ENCODE measurements around the gene TMEM151B. TPM values are rescaled to one million over a fixed set of nuclear protein-coding genes. Genes with fewer than 3 reads are reported as not detected.
"Not testable (repeated sequence)": the region's sequence is repeated elsewhere in the genome, so short reads cannot be mapped to it uniquely, and the experiment has no call there.

The TMEM151B gene
- polyA plus RNA-seq, 2 of the 4 experiments (the other 2 are of a cell fraction) = 0.01 TPM; not detected in 1

DNA sequence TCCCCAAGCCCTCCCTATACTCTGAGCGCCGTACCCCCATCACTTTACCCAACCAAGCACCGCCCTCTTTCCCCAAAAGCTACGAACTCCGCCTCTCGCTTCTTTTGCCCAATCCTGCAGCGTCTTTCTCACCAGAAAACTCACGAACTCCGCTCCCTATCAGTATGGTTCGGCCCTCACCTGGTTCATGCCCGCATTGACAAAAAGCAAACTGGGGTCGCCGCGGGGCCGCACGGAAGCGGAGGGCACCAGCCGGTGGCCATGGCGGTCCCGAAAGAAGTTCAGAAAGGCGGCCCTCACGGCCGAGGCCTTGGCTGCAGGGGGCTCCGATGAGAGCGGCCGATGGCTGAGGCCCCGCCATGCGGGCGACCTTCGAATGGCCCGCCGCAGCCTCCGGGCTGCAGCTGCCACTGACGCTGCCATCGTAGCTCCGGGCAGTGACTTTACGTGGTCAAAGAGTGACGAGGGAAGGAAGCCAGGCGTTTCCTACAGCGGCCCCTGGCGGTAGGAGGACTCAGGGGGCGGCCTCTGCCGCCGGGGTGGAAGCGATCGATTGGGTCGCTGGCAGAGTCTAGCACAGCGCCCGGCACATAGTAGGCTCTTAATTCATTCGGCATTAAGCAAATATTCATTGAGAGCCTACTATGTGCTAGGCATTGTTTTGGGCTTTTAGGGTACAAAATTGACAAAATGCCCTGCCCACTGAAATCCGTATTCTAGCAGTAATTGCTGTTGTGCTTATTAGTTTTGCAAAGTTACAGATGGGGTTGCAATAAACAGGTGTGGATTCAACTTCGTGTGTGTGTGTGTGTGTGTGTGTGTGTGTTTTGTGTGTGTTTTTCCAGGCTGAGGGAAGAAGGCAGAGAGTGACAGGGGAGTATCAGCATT lies 42.9 kb downstream of the TMEM151B start, which contains the start of gene AARS2:
Gene AARS2 (minus strand): TSS at position 447 of the 888 bp plus-strand sequence. CDS start 24 bp downstream, at position 423.
- WGBS (ENCODE audit: missing lambda C conversion rate) = 9% methylated on average over 16 of the region's 52 CpGs
- FAIRE-seq (no peak), ATAC-seq (peak; percentile 98 to 99), DNase-seq (ENCODE audit: low read depth in 1 of 2, low spot score in 1 of 2) (peak; percentile 56 to 82)
- ChIA-PET CTCF (interaction anchor here (0.5 to 3.8 kb wide), 25 partner anchors 8 to 1837 kb away, joined by 3 to 29 read pairs (median 4); no protein-coding TSS in a partner anchor), POLR2A (no interaction called here)
- H3K4me3 ChIP-seq = peak within 1 kb of the TSS; percentile 76
- H3K4me1 ChIP-seq = peaks cover 7% of the 10 kb centered on the region; the same call in 2 of the 3 replicates
- H3K27ac ChIP-seq = peak within 1 kb of the TSS; percentile 80 to 99
- peak within 1 kb of the TSS; percentile 92 for H3K4me2 ChIP-seq
- no peaks in the 10 kb centered on the region for H3K9me3 ChIP-seq
- TF ChIP-seq, protein P1, sequence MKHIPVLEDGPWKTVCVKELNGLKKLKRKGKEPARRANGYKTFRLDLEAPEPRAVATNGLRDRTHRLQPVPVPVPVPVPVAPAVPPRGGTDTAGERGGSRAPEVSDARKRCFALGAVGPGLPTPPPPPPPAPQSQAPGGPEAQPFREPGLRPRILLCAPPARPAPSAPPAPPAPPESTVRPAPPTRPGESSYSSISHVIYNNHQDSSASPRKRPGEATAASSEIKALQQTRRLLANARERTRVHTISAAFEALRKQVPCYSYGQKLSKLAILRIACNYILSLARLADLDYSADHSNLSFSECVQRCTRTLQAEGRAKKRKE (CRISPR knock-in tag; IDR thresholded peaks at IDR 0.05; ENCODE audit: low read depth) = 0 out of 2 replicates have a peak, but pooled peaks have one; percentile 31
- TF ChIP-seq POLR2AphosphoS2 (conservative IDR thresholded peaks at IDR 0.05; ENCODE audit: low read length) = no peak
- TF ChIP-seq, protein P2, sequence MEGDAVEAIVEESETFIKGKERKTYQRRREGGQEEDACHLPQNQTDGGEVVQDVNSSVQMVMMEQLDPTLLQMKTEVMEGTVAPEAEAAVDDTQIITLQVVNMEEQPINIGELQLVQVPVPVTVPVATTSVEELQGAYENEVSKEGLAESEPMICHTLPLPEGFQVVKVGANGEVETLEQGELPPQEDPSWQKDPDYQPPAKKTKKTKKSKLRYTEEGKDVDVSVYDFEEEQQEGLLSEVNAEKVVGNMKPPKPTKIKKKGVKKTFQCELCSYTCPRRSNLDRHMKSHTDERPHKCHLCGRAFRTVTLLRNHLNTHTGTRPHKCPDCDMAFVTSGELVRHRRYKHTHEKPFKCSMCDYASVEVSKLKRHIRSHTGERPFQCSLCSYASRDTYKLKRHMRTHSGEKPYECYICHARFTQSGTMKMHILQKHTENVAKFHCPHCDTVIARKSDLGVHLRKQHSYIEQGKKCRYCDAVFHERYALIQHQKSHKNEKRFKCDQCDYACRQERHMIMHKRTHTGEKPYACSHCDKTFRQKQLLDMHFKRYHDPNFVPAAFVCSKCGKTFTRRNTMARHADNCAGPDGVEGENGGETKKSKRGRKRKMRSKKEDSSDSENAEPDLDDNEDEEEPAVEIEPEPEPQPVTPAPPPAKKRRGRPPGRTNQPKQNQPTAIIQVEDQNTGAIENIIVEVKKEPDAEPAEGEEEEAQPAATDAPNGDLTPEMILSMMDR (IDR thresholded peaks at IDR 0.05) = peak; percentile 79
- no peak for TF ChIP-seq NPAS2 (CRISPR knock-in tag; IDR thresholded peaks at IDR 0.05; ENCODE audit: borderline replicate concordance)
- TF ChIP-seq POLR2A (IDR thresholded peaks at IDR 0.05; ENCODE audit: low read length) = peak; percentile 85
- TF ChIP-seq BHLHE40 (IDR thresholded peaks at IDR 0.05; ENCODE audit: low read depth, low read length) = no peak
- TF ChIP-seq HMGXB4 (CRISPR knock-in tag; IDR thresholded peaks at IDR 0.05; ENCODE audit: borderline replicate concordance) = peak; percentile 46; the same call in 1 of the 2 replicates
- TF ChIP-seq, protein P3, sequence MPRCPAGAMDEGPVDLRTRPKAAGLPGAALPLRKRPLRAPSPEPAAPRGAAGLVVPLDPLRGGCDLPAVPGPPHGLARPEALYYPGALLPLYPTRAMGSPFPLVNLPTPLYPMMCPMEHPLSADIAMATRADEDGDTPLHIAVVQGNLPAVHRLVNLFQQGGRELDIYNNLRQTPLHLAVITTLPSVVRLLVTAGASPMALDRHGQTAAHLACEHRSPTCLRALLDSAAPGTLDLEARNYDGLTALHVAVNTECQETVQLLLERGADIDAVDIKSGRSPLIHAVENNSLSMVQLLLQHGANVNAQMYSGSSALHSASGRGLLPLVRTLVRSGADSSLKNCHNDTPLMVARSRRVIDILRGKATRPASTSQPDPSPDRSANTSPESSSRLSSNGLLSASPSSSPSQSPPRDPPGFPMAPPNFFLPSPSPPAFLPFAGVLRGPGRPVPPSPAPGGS (IDR thresholded peaks at IDR 0.05) = peak; percentile 81; the same call in 1 of the 3 replicates
- no peak; the same call in 1 of the 2 replicates for TF ChIP-seq GATA3 (IDR thresholded peaks at IDR 0.05; ENCODE audit: borderline replicate concordance)
- peak; percentile 62; the same call in 1 of the 2 replicates for TF ChIP-seq MAX (IDR thresholded peaks at IDR 0.05)
- TF ChIP-seq PHF8 (IDR thresholded peaks at IDR 0.05; ENCODE audit: borderline replicate concordance, low read depth) = peak; percentile 93; the same call in 1 of the 2 replicates
- peak; percentile 92 for TF ChIP-seq KDM5A (IDR thresholded peaks at IDR 0.05)
- peak in 1 of 2 experiments; percentile 89; a peak in 3 of 5 replicates for TF ChIP-seq JUN (IDR thresholded peaks at IDR 0.05)
- TF ChIP-seq FOXS1 (CRISPR knock-in tag; IDR thresholded peaks at IDR 0.05) = 0 out of 2 replicates have a peak, but pooled peaks have one; percentile 34
- TF ChIP-seq, protein P4, sequence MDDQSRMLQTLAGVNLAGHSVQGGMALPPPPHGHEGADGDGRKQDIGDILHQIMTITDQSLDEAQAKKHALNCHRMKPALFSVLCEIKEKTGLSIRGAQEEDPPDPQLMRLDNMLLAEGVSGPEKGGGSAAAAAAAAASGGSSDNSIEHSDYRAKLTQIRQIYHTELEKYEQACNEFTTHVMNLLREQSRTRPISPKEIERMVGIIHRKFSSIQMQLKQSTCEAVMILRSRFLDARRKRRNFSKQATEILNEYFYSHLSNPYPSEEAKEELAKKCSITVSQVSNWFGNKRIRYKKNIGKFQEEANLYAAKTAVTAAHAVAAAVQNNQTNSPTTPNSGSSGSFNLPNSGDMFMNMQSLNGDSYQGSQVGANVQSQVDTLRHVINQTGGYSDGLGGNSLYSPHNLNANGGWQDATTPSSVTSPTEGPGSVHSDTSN (IDR thresholded peaks at IDR 0.05) = no peak; the same call in 1 of the 2 replicates
- TF ChIP-seq, protein P5, sequence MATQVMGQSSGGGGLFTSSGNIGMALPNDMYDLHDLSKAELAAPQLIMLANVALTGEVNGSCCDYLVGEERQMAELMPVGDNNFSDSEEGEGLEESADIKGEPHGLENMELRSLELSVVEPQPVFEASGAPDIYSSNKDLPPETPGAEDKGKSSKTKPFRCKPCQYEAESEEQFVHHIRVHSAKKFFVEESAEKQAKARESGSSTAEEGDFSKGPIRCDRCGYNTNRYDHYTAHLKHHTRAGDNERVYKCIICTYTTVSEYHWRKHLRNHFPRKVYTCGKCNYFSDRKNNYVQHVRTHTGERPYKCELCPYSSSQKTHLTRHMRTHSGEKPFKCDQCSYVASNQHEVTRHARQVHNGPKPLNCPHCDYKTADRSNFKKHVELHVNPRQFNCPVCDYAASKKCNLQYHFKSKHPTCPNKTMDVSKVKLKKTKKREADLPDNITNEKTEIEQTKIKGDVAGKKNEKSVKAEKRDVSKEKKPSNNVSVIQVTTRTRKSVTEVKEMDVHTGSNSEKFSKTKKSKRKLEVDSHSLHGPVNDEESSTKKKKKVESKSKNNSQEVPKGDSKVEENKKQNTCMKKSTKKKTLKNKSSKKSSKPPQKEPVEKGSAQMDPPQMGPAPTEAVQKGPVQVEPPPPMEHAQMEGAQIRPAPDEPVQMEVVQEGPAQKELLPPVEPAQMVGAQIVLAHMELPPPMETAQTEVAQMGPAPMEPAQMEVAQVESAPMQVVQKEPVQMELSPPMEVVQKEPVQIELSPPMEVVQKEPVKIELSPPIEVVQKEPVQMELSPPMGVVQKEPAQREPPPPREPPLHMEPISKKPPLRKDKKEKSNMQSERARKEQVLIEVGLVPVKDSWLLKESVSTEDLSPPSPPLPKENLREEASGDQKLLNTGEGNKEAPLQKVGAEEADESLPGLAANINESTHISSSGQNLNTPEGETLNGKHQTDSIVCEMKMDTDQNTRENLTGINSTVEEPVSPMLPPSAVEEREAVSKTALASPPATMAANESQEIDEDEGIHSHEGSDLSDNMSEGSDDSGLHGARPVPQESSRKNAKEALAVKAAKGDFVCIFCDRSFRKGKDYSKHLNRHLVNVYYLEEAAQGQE (IDR thresholded peaks at IDR 0.05) = no peak
- TF ChIP-seq RARB (CRISPR knock-in tag; IDR thresholded peaks at IDR 0.05) = no peak
- TF ChIP-seq HDAC2 (IDR thresholded peaks at IDR 0.05) = peak; percentile 60; the same call in 1 of the 2 replicates
- TF ChIP-seq FOSL2 (IDR thresholded peaks at IDR 0.05) = no peak
- 0 out of 2 replicates have a peak, but pooled peaks have one; percentile 7 for TF ChIP-seq FOSL2 (CRISPR knock-in tag; IDR thresholded peaks at IDR 0.05)

DNA sequence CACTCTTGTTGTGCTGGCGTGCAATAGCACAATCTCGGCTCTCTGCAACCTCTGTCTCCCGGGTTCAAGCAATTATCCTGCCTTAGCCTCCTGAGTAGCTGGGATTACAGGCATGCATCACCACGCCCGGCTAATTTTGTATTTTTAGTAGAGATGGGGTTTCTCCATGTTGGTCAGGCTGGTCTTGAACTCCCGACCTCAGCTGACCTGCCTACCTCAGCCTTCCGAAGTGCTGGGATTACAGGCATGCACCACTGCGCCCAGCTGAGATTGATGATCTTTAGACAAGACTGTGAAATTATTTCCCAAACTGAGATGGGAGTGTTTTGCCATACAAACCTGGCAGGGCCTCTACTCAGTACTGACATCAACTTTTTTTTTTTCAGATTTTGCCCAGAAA lies 44.4 kb downstream of the TMEM151B start:
- ATAC-seq; H3K9me3 ChIP-seq; H3K4me2 ChIP-seq; H3K4me1 ChIP-seq; H3K4me3 ChIP-seq; DNase-seq (ENCODE audit: low read depth in 1 of 2, low spot score in 1 of 2); POLR2A ChIA-PET; H3K27ac ChIP-seq; FAIRE-seq: not testable (repeated sequence)
- CTCF ChIA-PET = interaction anchor here (0.7 to 3.1 kb wide), 9 partner anchors 9 to 50 kb away, joined by 3 to 24 read pairs (median 4); no protein-coding TSS in a partner anchor
- WGBS (ENCODE audit: missing lambda C conversion rate) = 51% methylated on average over 8 of the region's 8 CpGs
